ENCODE results near the gene CCDC51. TPM values are rescaled to one million over a fixed set of nuclear protein-coding genes. Genes with fewer than 3 reads are reported as not detected.
A peak's percentile ranks its signal among the peaks of the same experiment; 100 is the strongest.
"Not testable (repeated sequence)": the region's sequence is repeated elsewhere in the genome, so short reads cannot be mapped to it uniquely, and the experiment has no call there.

CCDC51 gene
- total and polyA plus RNA-seq, 2 donors (not counting 1 experiment from before 2014, with no cell fraction given), result 5.0 to 5.9 TPM

- Histone ChIP-seq H3K9me3 (ENCODE audit: control extremely low read depth in 1 of 3, control insufficient read depth in 2 of 3, insufficient read depth in 1 of 3, low read length in 2 of 3) (no peaks in the 10 kb centered on the region), H3K79me2 (ENCODE audit: control insufficient read depth, insufficient read depth, low read length) (peaks cover 74% of the 10 kb centered on the region), H3K36me3 (replicated peaks in 1 of 2; ENCODE audit: control extremely low read depth in 1 of 2, control insufficient read depth in 1 of 2, extremely low read depth in 1 of 2, insufficient read depth in 2 of 2, low read length in 1 of 2) (peaks cover 0 to 5% of the 10 kb centered on the region in 2 experiments), H4K20me1 (ENCODE audit: control insufficient read depth, insufficient read depth, low read length, poor library complexity, severe bottlenecking) (no peaks in the 10 kb centered on the region), H3K4me3 (ENCODE audit: control extremely low read depth in 1 of 5, extremely low read depth in 1 of 5, insufficient read depth in 1 of 5, low read depth in 2 of 5, low read length in 4 of 5) (no peak overlapping the region), H3K27me3 (replicated peaks in 1 of 4; ENCODE audit: control extremely low read depth in 1 of 4, control insufficient read depth in 3 of 4, insufficient read depth in 4 of 4, low read length in 3 of 4) (no peaks in the 10 kb centered on the region), H3K4me2 (replicated peaks; ENCODE audit: low read depth, low read length, poor library complexity, severe bottlenecking) (no peak overlapping the region), H2AFZ (ENCODE audit: insufficient read depth, low read depth, low read length, poor library complexity, severe bottlenecking) (no peak overlapping the region), H3K4me1 (ENCODE audit: control insufficient read depth in 2 of 2, insufficient read depth in 2 of 2, low read length in 2 of 2) (peaks cover 58 to 76% of the 10 kb centered on the region in 2 donors), H3K9ac (ENCODE audit: low read length) (no peak overlapping the region), H3K27ac (ENCODE audit: low read length in 2 of 2) (peak overlapping the region in 1 of 2 donors; percentile 61)
- H3K27ac Mint-ChIP-seq, result peak overlapping the region; percentile 74
- no peak for DNase-seq
- 96% methylated on average over 10 of the region's 11 CpGs for WGBS (ENCODE audit: insufficient coverage)
- ChIA-PET CTCF (interaction anchor here (1.2 to 17.7 kb wide), 3 partner anchors 32 to 39 kb away, joined by 6 to 240 read pairs (median 31); partner anchors contain the start of genes CCDC51, SHISA5 and TMA7), POLR2A (interaction anchor here (4.3 kb wide), 1 partner anchor 35 kb away, joined by 22 read pairs; the partner anchor contains the start of genes CCDC51 and TMA7)
- ATAC-seq (ENCODE audit: low read depth), result no peak
- TF ChIP-seq CTCF (IDR thresholded peaks at IDR 0.05) (no peak), EZH2 (IDR thresholded peaks at IDR 0.05; ENCODE audit: borderline replicate concordance, insufficient read depth, low read depth, low read length, poor library complexity, severe bottlenecking) (no peak)
- peaks cover 62% of the 10 kb centered on the region for H3K4me1 Mint-ChIP-seq
- no peaks in the 10 kb centered on the region for H3K9me3 Mint-ChIP-seq (ENCODE audit: insufficient read depth)
- no peaks in the 10 kb centered on the region for H3K27me3 Mint-ChIP-seq
- no peak overlapping the region for H3K4me3 Mint-ChIP-seq
- intact Hi-C loops (cut with micrococcal nuclease), result no loop called here
Observed at GRCh38 chr3:48475188-48475587, 35.3 kb upstream of the CCDC51 start.

DNA sequence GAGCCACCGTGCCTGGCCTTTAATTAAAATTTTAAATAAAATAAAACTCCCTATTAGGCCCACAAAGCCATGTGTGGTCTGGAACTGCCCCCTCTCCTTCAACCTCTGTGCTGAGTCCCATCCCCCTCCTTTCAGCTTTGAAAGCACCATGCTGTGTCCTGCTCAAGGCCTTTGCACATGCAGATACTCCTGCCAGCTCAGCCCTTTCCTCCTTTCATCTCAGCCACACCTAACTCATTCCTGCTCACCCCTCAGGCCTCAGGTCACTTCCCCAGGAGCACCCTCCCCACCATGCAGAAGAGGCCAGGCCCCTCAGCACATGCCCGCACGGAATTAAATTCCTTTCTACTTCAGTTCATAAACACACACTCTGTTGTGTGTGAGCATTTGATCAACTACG is 34.7 kb upstream of the CCDC51 start:
- Histone ChIP-seq H3K4me1 (ENCODE audit: control insufficient read depth in 2 of 2, insufficient read depth in 2 of 2, low read length in 2 of 2) (peaks cover 60 to 76% of the 10 kb centered on the region in 2 donors), H3K79me2 (ENCODE audit: control insufficient read depth, insufficient read depth, low read length) (peaks cover 80% of the 10 kb centered on the region), H3K9me3 (ENCODE audit: control extremely low read depth in 1 of 3, control insufficient read depth in 2 of 3, insufficient read depth in 1 of 3, low read length in 2 of 3) (no peaks in the 10 kb centered on the region), H3K4me3 (ENCODE audit: control extremely low read depth in 1 of 5, extremely low read depth in 1 of 5, insufficient read depth in 1 of 5, low read depth in 2 of 5, low read length in 4 of 5) (no peak overlapping the region), H3K36me3 (replicated peaks in 1 of 2; ENCODE audit: control extremely low read depth in 1 of 2, control insufficient read depth in 1 of 2, extremely low read depth in 1 of 2, insufficient read depth in 2 of 2, low read length in 1 of 2) (peaks cover 0 to 10% of the 10 kb centered on the region in 2 experiments), H2AFZ (ENCODE audit: insufficient read depth, low read depth, low read length, poor library complexity, severe bottlenecking) (no peak overlapping the region), H3K4me2 (replicated peaks; ENCODE audit: low read depth, low read length, poor library complexity, severe bottlenecking) (no peak overlapping the region), H3K27me3 (replicated peaks in 1 of 4; ENCODE audit: control extremely low read depth in 1 of 4, control insufficient read depth in 3 of 4, insufficient read depth in 4 of 4, low read length in 3 of 4) (no peaks in the 10 kb centered on the region), H3K27ac (ENCODE audit: low read length in 2 of 2) (peak overlapping the region in 1 of 2 donors; percentile 61), H3K9ac (ENCODE audit: low read length) (no peak overlapping the region), H4K20me1 (ENCODE audit: control insufficient read depth, insufficient read depth, low read length, poor library complexity, severe bottlenecking) (peaks cover under 1% of the 10 kb centered on the region)
- DNase-seq (no peak), ATAC-seq (ENCODE audit: low read depth) (no peak)
- ChIA-PET POLR2A (interaction anchor here (0.7 to 4.3 kb wide), 2 partner anchors 23 to 35 kb away, joined by 3 to 22 read pairs; partner anchors contain the start of genes CCDC51 and TMA7), CTCF (interaction anchor here (0.6 to 17.7 kb wide), 8 partner anchors 10 to 75 kb away, joined by 3 to 240 read pairs (median 5); partner anchors contain the start of genes CCDC51, SHISA5 and TMA7)
- TF ChIP-seq CTCF (IDR thresholded peaks at IDR 0.05), result no peak
- no peak for TF ChIP-seq EZH2 (IDR thresholded peaks at IDR 0.05; ENCODE audit: borderline replicate concordance, insufficient read depth, low read depth, low read length, poor library complexity, severe bottlenecking)
- Mint-ChIP-seq H3K9me3 (ENCODE audit: insufficient read depth) (no peaks in the 10 kb centered on the region), H3K27ac (peak overlapping the region; percentile 74), H3K4me3 (peak overlapping the region; percentile 5), H3K27me3 (no peaks in the 10 kb centered on the region), H3K4me1 (peaks cover 66% of the 10 kb centered on the region)
- intact Hi-C loops (cut with micrococcal nuclease), result no loop called here
- WGBS (ENCODE audit: insufficient coverage), result 100% methylated on average over 2 of the region's 4 CpGs

DNA sequence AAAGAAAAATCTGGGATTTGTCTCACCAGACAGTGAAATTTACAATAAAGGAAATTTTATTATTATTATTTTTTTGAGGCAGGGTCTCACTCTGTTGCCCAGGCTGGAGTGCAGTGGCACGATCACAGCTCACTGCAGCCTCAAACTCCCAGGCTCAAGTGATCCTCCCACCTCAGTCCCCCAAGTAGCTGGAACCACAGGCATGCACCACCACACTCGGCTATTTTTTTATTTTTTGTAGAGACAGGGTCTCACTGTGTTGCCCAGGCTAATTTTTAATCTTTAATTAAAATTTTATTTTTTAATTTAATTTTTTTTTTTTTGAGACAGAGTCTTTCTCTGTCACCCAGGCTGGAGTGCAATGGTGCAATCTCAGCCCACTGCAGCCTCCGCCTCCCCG is 34.1 kb upstream of the CCDC51 start:
- Histone ChIP-seq H3K27ac (ENCODE audit: low read length in 2 of 2) (peak overlapping the region in 1 of 2 donors; percentile 99), H3K4me1 (ENCODE audit: control insufficient read depth in 2 of 2, insufficient read depth in 2 of 2, low read length in 2 of 2) (peaks cover 62 to 76% of the 10 kb centered on the region in 2 donors), H3K36me3 (replicated peaks in 1 of 2; ENCODE audit: control extremely low read depth in 1 of 2, control insufficient read depth in 1 of 2, extremely low read depth in 1 of 2, insufficient read depth in 2 of 2, low read length in 1 of 2) (peaks cover 0 to 16% of the 10 kb centered on the region in 2 experiments), H3K79me2 (ENCODE audit: control insufficient read depth, insufficient read depth, low read length) (peaks cover 86% of the 10 kb centered on the region)
- H3K9ac ChIP-seq (ENCODE audit: low read length); H3K4me3 ChIP-seq (ENCODE audit: control extremely low read depth in 1 of 5, extremely low read depth in 1 of 5, insufficient read depth in 1 of 5, low read depth in 2 of 5, low read length in 4 of 5); H3K27me3 Mint-ChIP-seq; H3K27me3 ChIP-seq (replicated peaks in 1 of 4; ENCODE audit: control extremely low read depth in 1 of 4, control insufficient read depth in 3 of 4, insufficient read depth in 4 of 4, low read length in 3 of 4); H3K9me3 ChIP-seq (ENCODE audit: control extremely low read depth in 1 of 3, control insufficient read depth in 2 of 3, insufficient read depth in 1 of 3, low read length in 2 of 3); H3K4me2 ChIP-seq (replicated peaks; ENCODE audit: low read depth, low read length, poor library complexity, severe bottlenecking); H2AFZ ChIP-seq (ENCODE audit: insufficient read depth, low read depth, low read length, poor library complexity, severe bottlenecking); H3K4me3 Mint-ChIP-seq; H4K20me1 ChIP-seq (ENCODE audit: control insufficient read depth, insufficient read depth, low read length, poor library complexity, severe bottlenecking); ATAC-seq (ENCODE audit: low read depth); intact Hi-C loops (cut with micrococcal nuclease); DNase-seq; H3K9me3 Mint-ChIP-seq (ENCODE audit: insufficient read depth): not testable (repeated sequence)
- POLR2A ChIA-PET, result interaction anchor here (0.7 to 4.3 kb wide), 3 partner anchors 24 to 34 kb away, joined by 3 to 22 read pairs (median 5); partner anchors contain the start of genes CCDC51 and TMA7
- H3K27ac Mint-ChIP-seq, result peak overlapping the region; percentile 53
- H3K4me1 Mint-ChIP-seq, result peaks cover 66% of the 10 kb centered on the region
- WGBS (ENCODE audit: insufficient coverage), result 90% methylated on average over 2 of the region's 4 CpGs
- CTCF ChIA-PET, result interaction anchor here (0.6 to 17.7 kb wide), 14 partner anchors 8 to 75 kb away, joined by 3 to 240 read pairs (median 4); partner anchors contain the start of genes CCDC51, SHISA5 and TMA7

Measured in B cell (primary cell).